ENCODE data around the gene XIRP2. TPM values are rescaled to one million over a fixed set of nuclear protein-coding genes. Genes with fewer than 3 reads are reported as not detected.

Gene XIRP2
- total and polyA plus RNA-seq, 10 of the 15 experiments (the other 5 are each of a cell fraction or from before 2014, with no cell fraction given): 0.03 TPM; not detected in 9

DNA sequence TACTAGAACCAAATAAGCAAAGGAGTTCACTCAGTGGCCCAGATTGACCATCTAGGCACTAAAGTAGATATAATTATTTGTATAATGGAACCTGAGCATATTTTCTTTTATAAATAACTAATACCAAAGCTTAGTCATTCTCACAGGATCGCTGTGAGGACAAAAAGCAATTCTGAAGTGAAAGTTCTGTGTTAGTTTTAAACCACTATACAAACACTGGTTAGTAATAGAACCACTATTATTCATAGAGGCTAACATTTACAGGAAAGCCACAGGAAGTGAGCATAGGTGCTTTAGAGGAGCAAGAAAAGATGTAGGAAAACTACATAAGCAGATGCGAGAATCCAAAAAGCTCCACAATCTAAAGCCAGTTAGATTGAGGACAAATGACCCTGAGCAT lies 364.7 kb downstream of the XIRP2 start:
- in situ Hi-C loops (cut with MboI): no loop called here

DNA sequence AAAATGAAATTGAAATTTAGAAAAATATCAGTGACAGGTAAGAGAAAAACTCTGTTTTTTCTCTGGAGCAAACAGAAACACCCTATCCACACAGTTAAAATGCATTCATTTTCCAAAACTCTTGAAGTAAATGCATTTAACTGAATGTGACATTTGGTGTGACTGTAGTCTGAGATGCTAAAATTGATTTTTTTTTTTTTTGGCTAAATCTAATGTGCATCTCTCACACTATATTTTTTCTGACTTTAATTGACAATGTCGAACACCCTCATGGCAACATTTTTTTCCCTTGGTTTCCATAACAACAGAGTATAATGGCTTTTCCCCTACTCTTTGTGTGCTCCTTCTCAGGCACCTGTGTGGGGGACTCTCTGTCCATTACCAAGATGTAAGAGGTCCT lies 366.4 kb downstream of the XIRP2 start:
- BruUV-seq (replicated peaks): no TSS peak
- intact Hi-C loops (cut with micrococcal nuclease; ENCODE audit: unreplicated experiment) (no loop called here), in situ Hi-C loops (cut with MboI) (no loop called here)
- Histone ChIP-seq H3K27ac (ENCODE audit: control insufficient read depth, insufficient read depth) (no peak overlapping the region), H3K9ac (ENCODE audit: control insufficient read depth, insufficient read depth, low read length) (no peak overlapping the region), H3K27me3 (replicated peaks in 1 of 2; ENCODE audit: control insufficient read depth in 2 of 2, insufficient read depth in 2 of 2, low read length in 1 of 2) (no peaks in the 10 kb centered on the region), H3K79me2 (ENCODE audit: control insufficient read depth, insufficient read depth, low read length) (no peaks in the 10 kb centered on the region), H3K9me3 (replicated peaks; ENCODE audit: control insufficient read depth, insufficient read depth, low read length) (no peaks in the 10 kb centered on the region), H3K36me3 (ENCODE audit: control insufficient read depth in 2 of 2, insufficient read depth in 2 of 2, low read length in 1 of 2) (no peaks in the 10 kb centered on the region), H3K4me1 (ENCODE audit: control insufficient read depth, insufficient read depth, low read length) (no peaks in the 10 kb centered on the region), H2AFZ (ENCODE audit: control insufficient read depth, low read depth, low read length) (no peak overlapping the region), H3K4me3 (no peak overlapping the region), H4K20me1 (ENCODE audit: control insufficient read depth, insufficient read depth) (no peaks in the 10 kb centered on the region), H3K4me2 (ENCODE audit: control insufficient read depth, insufficient read depth) (no peak overlapping the region)
- 0% methylated on average over 1 of the region's 1 CpG for WGBS (ENCODE audit: insufficient coverage, insufficient replicate concordance, low lambda C conversion rate, missing lambda C conversion rate)
- no peak for DNase-seq (ENCODE audit: low read depth, low spot score)
- ATAC-seq: no peak
- ChIA-PET POLR2A (no interaction called here), SMC1A (ENCODE audit: uncharacterized antibody, unreplicated experiment) (no interaction called here), CTCF (no interaction called here), RAD21 (ENCODE audit: unreplicated experiment) (no interaction called here)
- no peak for FAIRE-seq
- TF ChIP-seq PML (IDR thresholded peaks at IDR 0.05; ENCODE audit: low read length) (no peak), NFYB (IDR thresholded peaks at IDR 0.05; ENCODE audit: insufficient read depth, low read depth, low read length) (no peak), BACH1 (IDR thresholded peaks at IDR 0.05; ENCODE audit: borderline replicate concordance) (no peak), GATAD2B (conservative IDR thresholded peaks at IDR 0.05; ENCODE audit: low read depth) (no peak), CBFB (IDR thresholded peaks at IDR 0.05; ENCODE audit: low read depth) (no peak), SIX5 (IDR thresholded peaks at IDR 0.05; ENCODE audit: low read depth, low read length, severe bottlenecking) (no peak), EGR1 (IDR thresholded peaks at IDR 0.05; ENCODE audit: borderline replicate concordance in 1 of 2, low read depth in 2 of 2, low read length in 2 of 2) (no peak), TBL1XR1 (IDR thresholded peaks at IDR 0.05; ENCODE audit: low read depth, low read length) (no peak)

More for the DNA sequence above, 364.7 kb downstream of the XIRP2 start:
- FAIRE-seq (no peak), DNase-seq (ENCODE audit: low read depth, low spot score) (no peak), ATAC-seq (no peak)
- H3K27me3 ChIP-seq (replicated peaks in 1 of 2; ENCODE audit: control insufficient read depth in 2 of 2, insufficient read depth in 2 of 2, low read length in 1 of 2): no peaks in the 10 kb centered on the region
- CTCF ChIA-PET: interaction anchor here (1.7 kb wide), 1 partner anchor 11 kb away, joined by 4 read pairs; no protein-coding TSS in a partner anchor
- H3K79me2 ChIP-seq (ENCODE audit: control insufficient read depth, insufficient read depth, low read length): no peaks in the 10 kb centered on the region
- no peak for TF ChIP-seq TAF1 (IDR thresholded peaks at IDR 0.05; ENCODE audit: borderline replicate concordance, low read depth, low read length)
- TF ChIP-seq ZNF384 (IDR thresholded peaks at IDR 0.05; ENCODE audit: borderline replicate concordance, low read depth, low read length): no peak
- TF ChIP-seq RAD21 (IDR thresholded peaks at IDR 0.05; ENCODE audit: insufficient read depth, low read depth, low read length): no peak
- no peak for TF ChIP-seq MXI1 (IDR thresholded peaks at IDR 0.05; ENCODE audit: low read depth, low read length)
- TF ChIP-seq FOXK2 (IDR thresholded peaks at IDR 0.05): no peak
- SMC1A ChIA-PET (ENCODE audit: uncharacterized antibody, unreplicated experiment): no interaction called here
- H3K4me3 ChIP-seq: no peak overlapping the region
- RAD21 ChIA-PET (ENCODE audit: unreplicated experiment): no interaction called here
- WGBS (ENCODE audit: insufficient coverage, insufficient replicate concordance, low lambda C conversion rate, missing lambda C conversion rate): 42% methylated on average over 2 of the region's 2 CpGs
- H3K4me1 ChIP-seq (ENCODE audit: control insufficient read depth, insufficient read depth, low read length): no peaks in the 10 kb centered on the region
- H3K4me2 ChIP-seq (ENCODE audit: control insufficient read depth, insufficient read depth): no peak overlapping the region
- POLR2A ChIA-PET: no interaction called here
- no peaks in the 10 kb centered on the region for H3K9me3 ChIP-seq (replicated peaks; ENCODE audit: control insufficient read depth, insufficient read depth, low read length)
- no peak overlapping the region for H3K9ac ChIP-seq (ENCODE audit: control insufficient read depth, insufficient read depth, low read length)
- no peak overlapping the region for H3K27ac ChIP-seq (ENCODE audit: control insufficient read depth, insufficient read depth)
- no peaks in the 10 kb centered on the region for H3K36me3 ChIP-seq (ENCODE audit: control insufficient read depth in 2 of 2, insufficient read depth in 2 of 2, low read length in 1 of 2)
- intact Hi-C loops (cut with micrococcal nuclease; ENCODE audit: unreplicated experiment): no loop called here
- no peaks in the 10 kb centered on the region for H4K20me1 ChIP-seq (ENCODE audit: control insufficient read depth, insufficient read depth)
- no peak overlapping the region for H2AFZ ChIP-seq (ENCODE audit: control insufficient read depth, low read depth, low read length)
- no TSS peak for BruUV-seq (replicated peaks)
